ENCODE results near the gene LPXN. TPM values are rescaled to one million over a fixed set of nuclear protein-coding genes. Genes with fewer than 3 reads are reported as not detected.

LPXN gene
- polyA plus RNA-seq, 2 of the 4 experiments (the other 2 are of a cell fraction): 2.5 to 6.6 TPM

GRCh38 chr11:58513747-58514367 is 61.8 kb downstream of the LPXN start:
- ATAC-seq (peak; percentile 95 to 98), DNase-seq (ENCODE audit: low read depth in 1 of 2, low spot score in 1 of 2) (peak; percentile 33 to 75), FAIRE-seq (peak; percentile 68)
- TF ChIP-seq, protein P1, sequence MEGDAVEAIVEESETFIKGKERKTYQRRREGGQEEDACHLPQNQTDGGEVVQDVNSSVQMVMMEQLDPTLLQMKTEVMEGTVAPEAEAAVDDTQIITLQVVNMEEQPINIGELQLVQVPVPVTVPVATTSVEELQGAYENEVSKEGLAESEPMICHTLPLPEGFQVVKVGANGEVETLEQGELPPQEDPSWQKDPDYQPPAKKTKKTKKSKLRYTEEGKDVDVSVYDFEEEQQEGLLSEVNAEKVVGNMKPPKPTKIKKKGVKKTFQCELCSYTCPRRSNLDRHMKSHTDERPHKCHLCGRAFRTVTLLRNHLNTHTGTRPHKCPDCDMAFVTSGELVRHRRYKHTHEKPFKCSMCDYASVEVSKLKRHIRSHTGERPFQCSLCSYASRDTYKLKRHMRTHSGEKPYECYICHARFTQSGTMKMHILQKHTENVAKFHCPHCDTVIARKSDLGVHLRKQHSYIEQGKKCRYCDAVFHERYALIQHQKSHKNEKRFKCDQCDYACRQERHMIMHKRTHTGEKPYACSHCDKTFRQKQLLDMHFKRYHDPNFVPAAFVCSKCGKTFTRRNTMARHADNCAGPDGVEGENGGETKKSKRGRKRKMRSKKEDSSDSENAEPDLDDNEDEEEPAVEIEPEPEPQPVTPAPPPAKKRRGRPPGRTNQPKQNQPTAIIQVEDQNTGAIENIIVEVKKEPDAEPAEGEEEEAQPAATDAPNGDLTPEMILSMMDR (IDR thresholded peaks at IDR 0.05): peak; percentile 78
- TF ChIP-seq SMC3 (IDR thresholded peaks at IDR 0.05) (peak; percentile 57), RAD21 (conservative IDR thresholded peaks at IDR 0.05 in 1 of 2, IDR thresholded peaks at IDR 0.05 in 1 of 2) (peak; percentile 83 to 86), JUNB (IDR thresholded peaks at IDR 0.05) (no peak)
- POLR2A ChIA-PET: no interaction called here
- Histone ChIP-seq H3K4me2 (no peak overlapping the region), H3K27ac (no peak overlapping the region), H3K4me1 (no peaks in the 10 kb centered on the region), H3K9me3 (no peaks in the 10 kb centered on the region), H3K4me3 (no peak overlapping the region)
- 17% methylated on average over 5 of the region's 5 CpGs for whole genome bisulfite sequencing (ENCODE audit: missing lambda C conversion rate)
- CTCF ChIA-PET: interaction anchor here (0.7 to 3.9 kb wide), 18 partner anchors 10 to 1171 kb away, joined by 3 to 31 read pairs (median 4); partner anchors contain the start of gene BTBD18

DNA sequence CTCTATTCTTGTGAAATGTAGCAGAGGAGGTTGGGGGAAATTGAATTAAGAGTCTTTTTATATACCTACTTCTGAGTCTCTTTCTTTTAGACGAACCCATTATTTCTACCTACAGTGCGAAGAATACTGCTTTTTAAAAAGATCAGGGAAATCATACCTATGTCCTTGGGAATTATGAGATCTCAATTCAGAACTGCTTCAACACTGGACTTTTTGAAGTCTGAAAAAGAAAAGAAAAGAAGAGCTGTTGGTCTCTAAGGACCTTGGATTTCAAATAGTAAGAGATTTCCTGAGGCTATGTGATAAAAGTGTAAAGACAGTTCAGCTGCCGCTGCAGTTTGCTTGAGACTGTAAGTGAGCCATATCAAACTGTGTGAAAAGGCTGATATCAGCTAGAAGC is 64.0 kb downstream of the LPXN start:
- FAIRE-seq: no peak
- POLR2A ChIA-PET: no interaction called here
- ATAC-seq: no peak

DNA sequence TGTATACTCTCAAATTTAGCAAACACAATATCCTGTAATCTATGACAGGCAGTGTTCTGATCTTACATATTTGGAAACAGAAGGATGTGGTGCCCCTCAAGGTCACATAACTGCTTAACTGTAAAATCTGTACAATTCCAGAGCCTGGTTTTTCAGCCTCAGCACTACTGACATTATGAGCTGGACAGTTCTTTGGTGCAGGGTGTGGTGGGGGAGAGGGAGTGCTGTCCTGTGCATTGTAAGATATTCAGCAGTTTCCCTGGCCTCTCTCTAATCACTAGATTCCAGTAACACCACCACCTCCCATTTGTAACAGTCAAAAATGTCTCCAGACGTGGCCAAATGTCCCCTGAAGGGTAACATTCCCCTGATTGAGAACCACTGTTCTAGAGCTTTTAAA is 65.9 kb downstream of the LPXN start:
- Histone ChIP-seq H3K27ac (no peak overlapping the region), H3K4me1 (no peaks in the 10 kb centered on the region), H3K4me2 (no peak overlapping the region), H3K4me3 (no peak overlapping the region), H3K9me3 (no peaks in the 10 kb centered on the region)
- ATAC-seq (no peak), FAIRE-seq (no peak), DNase-seq (ENCODE audit: low read depth in 1 of 2, low spot score in 1 of 2) (no peak)
- 9% methylated on average over 1 of the region's 1 CpG for WGBS (ENCODE audit: missing lambda C conversion rate)
- ChIA-PET CTCF (interaction anchor here (1.5 to 2.1 kb wide), 3 partner anchors 10 to 1052 kb away, joined by 4 to 8 read pairs (median 4); no protein-coding TSS in a partner anchor), POLR2A (no interaction called here)
- TF ChIP-seq HDAC2 (IDR thresholded peaks at IDR 0.05) (no peak), CEBPB (IDR thresholded peaks at IDR 0.05) (no peak), FOSB (CRISPR knock-in tag; IDR thresholded peaks at IDR 0.05) (no peak)
- TF ChIP-seq, protein P1 (IDR thresholded peaks at IDR 0.05): no peak
- TF ChIP-seq, protein P2, sequence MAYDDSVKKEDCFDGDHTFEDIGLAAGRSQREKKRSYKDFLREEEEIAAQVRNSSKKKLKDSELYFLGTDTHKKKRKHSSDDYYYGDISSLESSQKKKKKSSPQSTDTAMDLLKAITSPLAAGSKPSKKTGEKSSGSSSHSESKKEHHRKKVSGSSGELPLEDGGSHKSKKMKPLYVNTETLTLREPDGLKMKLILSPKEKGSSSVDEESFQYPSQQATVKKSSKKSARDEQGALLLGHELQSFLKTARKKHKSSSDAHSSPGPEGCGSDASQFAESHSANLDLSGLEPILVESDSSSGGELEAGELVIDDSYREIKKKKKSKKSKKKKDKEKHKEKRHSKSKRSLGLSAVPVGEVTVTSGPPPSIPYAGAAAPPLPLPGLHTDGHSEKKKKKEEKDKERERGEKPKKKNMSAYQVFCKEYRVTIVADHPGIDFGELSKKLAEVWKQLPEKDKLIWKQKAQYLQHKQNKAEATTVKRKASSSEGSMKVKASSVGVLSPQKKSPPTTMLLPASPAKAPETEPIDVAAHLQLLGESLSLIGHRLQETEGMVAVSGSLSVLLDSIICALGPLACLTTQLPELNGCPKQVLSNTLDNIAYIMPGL (CRISPR knock-in tag; IDR thresholded peaks at IDR 0.05; ENCODE audit: borderline replicate concordance): no peak

More for the DNA sequence above, 64.0 kb downstream of the LPXN start:
- TF ChIP-seq HES2 (IDR thresholded peaks at IDR 0.05) (no peak), PBX3 (IDR thresholded peaks at IDR 0.05) (no peak), KDM5A (IDR thresholded peaks at IDR 0.05) (no peak), POLR2A (IDR thresholded peaks at IDR 0.05; ENCODE audit: low read length) (no peak), CHD2 (IDR thresholded peaks at IDR 0.05; ENCODE audit: low read length, partially characterized antibody) (no peak), RAD21 (conservative IDR thresholded peaks at IDR 0.05 in 1 of 2, IDR thresholded peaks at IDR 0.05 in 1 of 2) (no peak), CBX2 (IDR thresholded peaks at IDR 0.05; ENCODE audit: borderline replicate concordance, low read depth) (no peak)
- TF ChIP-seq, protein P3, sequence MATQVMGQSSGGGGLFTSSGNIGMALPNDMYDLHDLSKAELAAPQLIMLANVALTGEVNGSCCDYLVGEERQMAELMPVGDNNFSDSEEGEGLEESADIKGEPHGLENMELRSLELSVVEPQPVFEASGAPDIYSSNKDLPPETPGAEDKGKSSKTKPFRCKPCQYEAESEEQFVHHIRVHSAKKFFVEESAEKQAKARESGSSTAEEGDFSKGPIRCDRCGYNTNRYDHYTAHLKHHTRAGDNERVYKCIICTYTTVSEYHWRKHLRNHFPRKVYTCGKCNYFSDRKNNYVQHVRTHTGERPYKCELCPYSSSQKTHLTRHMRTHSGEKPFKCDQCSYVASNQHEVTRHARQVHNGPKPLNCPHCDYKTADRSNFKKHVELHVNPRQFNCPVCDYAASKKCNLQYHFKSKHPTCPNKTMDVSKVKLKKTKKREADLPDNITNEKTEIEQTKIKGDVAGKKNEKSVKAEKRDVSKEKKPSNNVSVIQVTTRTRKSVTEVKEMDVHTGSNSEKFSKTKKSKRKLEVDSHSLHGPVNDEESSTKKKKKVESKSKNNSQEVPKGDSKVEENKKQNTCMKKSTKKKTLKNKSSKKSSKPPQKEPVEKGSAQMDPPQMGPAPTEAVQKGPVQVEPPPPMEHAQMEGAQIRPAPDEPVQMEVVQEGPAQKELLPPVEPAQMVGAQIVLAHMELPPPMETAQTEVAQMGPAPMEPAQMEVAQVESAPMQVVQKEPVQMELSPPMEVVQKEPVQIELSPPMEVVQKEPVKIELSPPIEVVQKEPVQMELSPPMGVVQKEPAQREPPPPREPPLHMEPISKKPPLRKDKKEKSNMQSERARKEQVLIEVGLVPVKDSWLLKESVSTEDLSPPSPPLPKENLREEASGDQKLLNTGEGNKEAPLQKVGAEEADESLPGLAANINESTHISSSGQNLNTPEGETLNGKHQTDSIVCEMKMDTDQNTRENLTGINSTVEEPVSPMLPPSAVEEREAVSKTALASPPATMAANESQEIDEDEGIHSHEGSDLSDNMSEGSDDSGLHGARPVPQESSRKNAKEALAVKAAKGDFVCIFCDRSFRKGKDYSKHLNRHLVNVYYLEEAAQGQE (IDR thresholded peaks at IDR 0.05): no peak
- CTCF ChIA-PET: interaction anchor here (0.8 to 3.9 kb wide), 8 partner anchors 13 to 1153 kb away, joined by 3 to 31 read pairs (median 4); partner anchors contain the start of gene BTBD18
- 50% methylated on average over 3 of the region's 3 CpGs for WGBS (ENCODE audit: missing lambda C conversion rate)
- no peak overlapping the region for H3K27ac ChIP-seq
- DNase-seq (ENCODE audit: low read depth in 1 of 2, low spot score in 1 of 2): no peak
- H3K9me3 ChIP-seq: no peaks in the 10 kb centered on the region
- H3K4me3 ChIP-seq: no peak overlapping the region
- no peak overlapping the region for H3K4me2 ChIP-seq
- H3K4me1 ChIP-seq: no peaks in the 10 kb centered on the region

Measured in A549 (cell line).